Aorta (tissue), 5 donors: ENCODE data around the gene HERC6. TPM values are rescaled to one million over a fixed set of nuclear protein-coding genes. Genes with fewer than 3 reads are reported as not detected.
"Not testable (repeated sequence)": the region's sequence is repeated elsewhere in the genome, so short reads cannot be mapped to it uniquely, and the experiment has no call there.

Experiments
- ATAC-seq: fragments of 200-7000 bp; cut with Tn5 transposase; one replicate; pipeline ENCODE4 v1.9.1; 2022; ENCODE audit warnings: moderate library complexity; ENCODE audit not compliant: low FRiP score
- DNase-seq, 2 donors: peaks; one replicate each; pipeline ENCODE4 v3.0.0-alpha.2; 2020
- H3K27ac ChIP-seq, 2 donors: one replicate each; pipeline ENCODE4 v1.5.1; 2013; ENCODE audit warnings: low read length in 2 of 2, mild to moderate bottlenecking in 2 of 2, moderate library complexity in 2 of 2, control low read depth in 1 of 2, inconsistent platforms in 1 of 2, low read depth in 1 of 2
- H3K27me3 ChIP-seq, 2 donors: one replicate each; pipeline ENCODE4 v1.6.1; 2013; ENCODE audit warnings: control low read depth in 1 of 2, low read length in 1 of 2, mild to moderate bottlenecking in 1 of 2, moderate library complexity in 1 of 2; ENCODE audit not compliant: insufficient read depth in 2 of 2, control insufficient read depth in 1 of 2
- H3K36me3 ChIP-seq, 2 donors: one replicate each; pipeline ENCODE4 v1.6.1; 2013; ENCODE audit warnings: control low read depth in 1 of 2, low read length in 1 of 2, mild to moderate bottlenecking in 1 of 2; ENCODE audit not compliant: insufficient read depth in 2 of 2, control insufficient read depth in 1 of 2
- H3K4me1 ChIP-seq, 2 donors: one replicate each; pipeline ENCODE4 v1.6.1; 2013; ENCODE audit warnings: low read length in 2 of 2, control low read depth in 1 of 2, mild to moderate bottlenecking in 1 of 2, moderate library complexity in 1 of 2; ENCODE audit not compliant: insufficient read depth in 2 of 2, control insufficient read depth in 1 of 2
- H3K4me3 ChIP-seq, 2 donors: one replicate each; pipeline ENCODE4 v1.5.1; 2013; ENCODE audit warnings: low read length in 2 of 2, control low read depth in 1 of 2, mild to moderate bottlenecking in 1 of 2
- H3K9me3 ChIP-seq: one replicate; pipeline ENCODE4 v1.6.1; 2013; ENCODE audit warnings: mild to moderate bottlenecking, low read length; ENCODE audit not compliant: control insufficient read depth
- WGBS, 2 donors: extraction: QIAGEN DNeasy Blood & Tissue Kit; methylation state at CpG; one replicate each; pipeline ENCODE4 v1.1.7; 2013; 5-methylcytosine and 5-hydroxymethylcytosine counted together
- intact Hi-C, 2 donors: fragments of 100-400 bp; cut with DNase I; formaldehyde crosslinking; loops; one replicate each; pipeline versions ENCODE4 v1.14.2 to v1.15.0; 2022
- polyA plus RNA-seq, 2 donors: library from polyadenylated mRNA; stranded (reverse); fragments of 200-250 nt; gene quantifications; one replicate each; pipeline ENCODE4 v1.2.3, GENCODE V29; 2013
- total RNA-seq, 2 donors: library from RNA; stranded (reverse); fragmentation: NEBNext Ultra II Directional; extraction: Animal tissue kit (Norgen Biotek cat#: 25700); gene quantifications; one replicate each; pipeline ENCODE4 v1.2.1, GENCODE V29; 2021
- donor health status: healthy with polysubstance abuse.
- donor health status: Bipolar disorder and iron deficiency.
- donor health status: DM: no; HTN: no; CAD: no.
- donor health status: DM: no; HTN: no; CAD: no.
- donor health status: DM: yes; HTN: yes; CAD: no.

The HERC6 gene
- total and polyA plus RNA-seq, 4 donors, result 2.4 to 9.5 (median 5.6) TPM

GRCh38 chr4:88429401-88429800, 50.7 kb downstream of the HERC6 start:
- no peaks in the 10 kb centered on the region for H3K4me1 ChIP-seq
- H3K9me3 ChIP-seq, result peaks cover 1% of the 10 kb centered on the region
- no peaks in the 10 kb centered on the region for H3K27me3 ChIP-seq
- 69 to 79% methylated on average over 1 of the region's 1 CpG for WGBS, 2 donors
- no peak overlapping the region for H3K4me3 ChIP-seq
- H3K27ac ChIP-seq, result no peak overlapping the region
- ATAC-seq (no peak), DNase-seq (no peak)
- H3K36me3 ChIP-seq, result no peaks in the 10 kb centered on the region
- intact Hi-C loops, result no loop called here

GRCh38 chr4:88435987-88436693, 57.5 kb downstream of the HERC6 start:
- no peak for DNase-seq
- H3K9me3 ChIP-seq, result peaks cover 1% of the 10 kb centered on the region
- H3K4me3 ChIP-seq, result no peak overlapping the region
- ATAC-seq, result no peak
- WGBS, 2 donors, result 86 to 88% methylated on average over 1 of the region's 1 CpG
- no peak overlapping the region for H3K27ac ChIP-seq
- H3K36me3 ChIP-seq, result no peaks in the 10 kb centered on the region
- intact Hi-C loops, result no loop called here
- no peaks in the 10 kb centered on the region for H3K27me3 ChIP-seq
- no peaks in the 10 kb centered on the region for H3K4me1 ChIP-seq

GRCh38 chr4:88437873-88438272, 59.2 kb downstream of the HERC6 start:
- H3K27me3 ChIP-seq, ATAC-seq, H3K36me3 ChIP-seq, intact Hi-C loops, H3K4me3 ChIP-seq, DNase-seq, H3K27ac ChIP-seq, H3K9me3 ChIP-seq, H3K4me1 ChIP-seq: not testable (repeated sequence)
- 97 to 99% methylated on average over 4 of the region's 4 CpGs for WGBS, 2 donors

- H3K27ac ChIP-seq, result no peak overlapping the region
- H3K9me3 ChIP-seq, result no peaks in the 10 kb centered on the region
- H3K27me3 ChIP-seq, result no peaks in the 10 kb centered on the region
- 96 to 97% methylated on average over 3 of the region's 3 CpGs for WGBS, 2 donors
- H3K4me1 ChIP-seq, result no peaks in the 10 kb centered on the region
- ATAC-seq, result no peak
- DNase-seq, result no peak
- intact Hi-C loops, result no loop called here
- H3K36me3 ChIP-seq, result no peaks in the 10 kb centered on the region
- H3K4me3 ChIP-seq, result no peak overlapping the region
Measured at GRCh38 chr4:88439161-88439760, 60.6 kb downstream of the HERC6 start.

GRCh38 chr4:88440146-88440545, 61.5 kb downstream of the HERC6 start:
- Histone ChIP-seq H3K27me3 (no peaks in the 10 kb centered on the region), H3K9me3 (no peaks in the 10 kb centered on the region), H3K36me3 (no peaks in the 10 kb centered on the region), H3K4me1 (no peaks in the 10 kb centered on the region), H3K4me3 (no peak overlapping the region), H3K27ac (no peak overlapping the region)
- no peak for ATAC-seq
- DNase-seq, result no peak
- WGBS, 2 donors, result 98 to 100% methylated on average over 1 of the region's 1 CpG
- intact Hi-C loops, result no loop called here

- DNase-seq (no peak), ATAC-seq (no peak)
- no peak overlapping the region for H3K27ac ChIP-seq
- no peaks in the 10 kb centered on the region for H3K9me3 ChIP-seq
- no peak overlapping the region for H3K4me3 ChIP-seq
- intact Hi-C loops, result no loop called here
- H3K27me3 ChIP-seq, result no peaks in the 10 kb centered on the region
- no peaks in the 10 kb centered on the region for H3K4me1 ChIP-seq
- no peaks in the 10 kb centered on the region for H3K36me3 ChIP-seq
Measured at GRCh38 chr4:88441696-88442095, 63.0 kb downstream of the HERC6 start.

- no peaks in the 10 kb centered on the region for H3K27me3 ChIP-seq
- WGBS, 2 donors, result 100% methylated on average over 1 of the region's 1 CpG
- intact Hi-C loops, result no loop called here
- DNase-seq (no peak), ATAC-seq (no peak)
- H3K4me1 ChIP-seq, result no peaks in the 10 kb centered on the region
- H3K9me3 ChIP-seq, result no peaks in the 10 kb centered on the region
- no peak overlapping the region for H3K27ac ChIP-seq
- H3K36me3 ChIP-seq, result no peaks in the 10 kb centered on the region
- no peak overlapping the region for H3K4me3 ChIP-seq
Measured at GRCh38 chr4:88442689-88443191, 64.1 kb downstream of the HERC6 start.

- no peak overlapping the region for H3K27ac ChIP-seq
- no peaks in the 10 kb centered on the region for H3K36me3 ChIP-seq
- H3K9me3 ChIP-seq, result no peaks in the 10 kb centered on the region
- no peaks in the 10 kb centered on the region for H3K4me1 ChIP-seq
- H3K4me3 ChIP-seq, result no peak overlapping the region
- ATAC-seq (no peak), DNase-seq (no peak)
- WGBS, 2 donors, result 90 to 92% methylated on average over 5 of the region's 5 CpGs
- H3K27me3 ChIP-seq, result no peaks in the 10 kb centered on the region
- intact Hi-C loops, result no loop called here
Measured at GRCh38 chr4:88443486-88443885, 64.8 kb downstream of the HERC6 start.

- H3K4me3 ChIP-seq, result no peak overlapping the region
- no peaks in the 10 kb centered on the region for H3K9me3 ChIP-seq
- no peaks in the 10 kb centered on the region for H3K36me3 ChIP-seq
- intact Hi-C loops, result no loop called here
- no peaks in the 10 kb centered on the region for H3K27me3 ChIP-seq
- WGBS, 2 donors, result 87 to 90% methylated on average over 4 of the region's 4 CpGs
- no peak overlapping the region for H3K27ac ChIP-seq
- DNase-seq (no peak), ATAC-seq (no peak)
- H3K4me1 ChIP-seq, result no peaks in the 10 kb centered on the region
Measured at GRCh38 chr4:88445252-88445651, 66.6 kb downstream of the HERC6 start.
